Activated naive CD4-positive, alpha-beta T cell treated with anti-CD3 and anti-CD28 coated beads, Interleukin-2, amount 50 U/mL, for 24 hours (primary cell): Measurements from ENCODE around the gene PARD3B.

Experiments used
- H3K27ac Mint-ChIP-seq: one replicate; pipeline ENCODE4 v1.8.0; 2021; ENCODE audit warnings: mild to moderate bottlenecking, mixed read lengths
- H3K27me3 Mint-ChIP-seq: one replicate; pipeline ENCODE4 v1.8.0; 2021; ENCODE audit warnings: mixed read lengths
- H3K36me3 Mint-ChIP-seq: one replicate; pipeline ENCODE4 v1.8.0; 2021; ENCODE audit warnings: mixed read lengths
- H3K4me1 Mint-ChIP-seq: one replicate; pipeline ENCODE4 v1.8.0; 2021; ENCODE audit warnings: mixed read lengths
- H3K4me3 Mint-ChIP-seq: one replicate; pipeline ENCODE4 v1.8.0; 2021; ENCODE audit warnings: mild to moderate bottlenecking, mixed read lengths
- H3K9me3 Mint-ChIP-seq: one replicate; pipeline ENCODE4 v1.8.0; 2021; ENCODE audit warnings: mixed read lengths

The PARD3B gene

DNA sequence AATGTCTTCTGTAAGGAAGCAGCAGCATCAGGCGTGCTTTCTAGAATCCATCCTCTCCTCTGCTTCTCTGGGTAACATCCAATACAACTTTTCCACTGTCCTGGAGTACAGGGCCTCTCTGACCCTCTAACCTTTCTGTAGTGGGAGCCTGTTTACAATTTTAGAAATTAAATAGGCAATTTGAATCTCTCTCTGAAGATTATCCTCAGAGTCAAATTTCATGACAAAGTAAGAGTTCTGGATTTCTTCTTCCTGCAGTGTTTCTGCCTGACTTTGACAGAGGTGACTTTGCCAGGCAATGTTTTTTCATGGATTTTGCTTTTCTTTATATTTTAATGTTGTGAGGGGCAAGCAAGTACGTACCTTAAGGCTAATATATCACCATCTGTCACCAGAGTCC lies 558.4 kb downstream of the PARD3B start:
- Mint-ChIP-seq H3K27me3 (no peaks in the 10 kb centered on the region), H3K9me3 (no peaks in the 10 kb centered on the region), H3K36me3 (no peaks in the 10 kb centered on the region), H3K4me1 (no peaks in the 10 kb centered on the region), H3K4me3 (no peak overlapping the region), H3K27ac (no peak overlapping the region)

DNA sequence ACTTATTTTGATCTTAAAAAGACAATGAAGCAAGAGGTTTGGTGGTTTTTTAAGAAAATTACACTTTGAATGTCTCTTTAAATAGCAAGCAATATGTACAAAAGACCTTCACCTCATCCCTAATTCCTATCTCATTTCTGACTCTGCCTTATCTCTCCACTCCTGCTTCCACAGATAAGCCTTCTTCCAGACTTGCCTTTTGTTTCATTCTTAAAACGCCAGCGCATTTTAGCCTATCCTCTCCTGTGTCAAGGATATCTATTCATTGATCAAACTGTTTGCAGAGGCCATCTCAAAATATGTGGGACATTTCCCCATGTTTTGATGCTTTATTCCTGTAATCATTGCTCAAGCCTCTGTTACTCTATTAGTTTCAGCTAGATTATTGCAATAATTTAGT lies 562.5 kb downstream of the PARD3B start:
- H3K4me1 Mint-ChIP-seq, result peaks cover 4% of the 10 kb centered on the region
- H3K27me3 Mint-ChIP-seq, result no peaks in the 10 kb centered on the region
- no peak overlapping the region for H3K27ac Mint-ChIP-seq
- no peak overlapping the region for H3K4me3 Mint-ChIP-seq
- H3K9me3 Mint-ChIP-seq, result no peaks in the 10 kb centered on the region
- H3K36me3 Mint-ChIP-seq, result peaks cover 1% of the 10 kb centered on the region

DNA sequence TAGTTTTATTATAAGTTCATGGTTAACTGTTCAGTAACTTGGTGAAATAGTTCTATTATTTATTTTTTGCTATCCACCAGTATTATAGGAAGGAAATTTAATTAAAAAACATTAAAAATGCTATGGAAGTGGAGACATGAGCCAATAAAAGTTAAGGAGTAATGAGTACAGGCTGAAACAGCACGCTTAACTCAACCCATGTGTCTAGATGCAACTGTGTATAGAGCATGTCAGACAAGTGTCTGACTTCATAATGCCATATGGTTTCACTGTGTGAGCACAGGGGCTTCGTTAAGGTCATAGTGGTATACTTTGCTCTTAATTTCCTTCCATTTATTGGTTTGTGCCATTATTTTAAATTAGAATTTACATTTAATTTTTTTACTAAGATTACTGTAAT lies 570.2 kb downstream of the PARD3B start:
- no peaks in the 10 kb centered on the region for H3K27me3 Mint-ChIP-seq
- no peak overlapping the region for H3K4me3 Mint-ChIP-seq
- peaks cover 2% of the 10 kb centered on the region for H3K4me1 Mint-ChIP-seq
- peaks cover 5% of the 10 kb centered on the region for H3K9me3 Mint-ChIP-seq
- H3K27ac Mint-ChIP-seq, result no peak overlapping the region
- H3K36me3 Mint-ChIP-seq, result peaks cover 4% of the 10 kb centered on the region

DNA sequence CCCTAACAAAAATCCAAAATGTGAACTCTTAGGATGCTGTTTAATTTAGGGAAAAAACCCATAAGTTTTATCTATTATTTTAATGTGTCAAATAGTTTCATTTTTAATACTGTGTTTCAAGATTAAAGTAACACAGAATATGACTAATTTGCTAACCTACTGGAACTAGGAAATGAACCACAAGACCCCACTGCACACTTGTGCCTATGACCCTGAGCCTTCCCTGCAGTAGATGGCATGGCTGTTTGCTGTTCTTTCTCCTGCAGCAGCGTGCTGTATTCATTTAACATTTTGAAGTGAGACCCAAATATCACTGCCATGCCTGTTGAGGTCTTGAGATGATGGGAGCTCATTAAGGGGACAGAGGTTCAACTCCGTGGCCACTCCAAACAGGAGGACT lies 571.9 kb downstream of the PARD3B start:
- Mint-ChIP-seq H3K27ac (no peak overlapping the region), H3K27me3 (no peaks in the 10 kb centered on the region), H3K9me3 (peaks cover 5% of the 10 kb centered on the region), H3K4me3 (no peak overlapping the region), H3K4me1 (no peaks in the 10 kb centered on the region), H3K36me3 (peaks cover 3% of the 10 kb centered on the region)

DNA sequence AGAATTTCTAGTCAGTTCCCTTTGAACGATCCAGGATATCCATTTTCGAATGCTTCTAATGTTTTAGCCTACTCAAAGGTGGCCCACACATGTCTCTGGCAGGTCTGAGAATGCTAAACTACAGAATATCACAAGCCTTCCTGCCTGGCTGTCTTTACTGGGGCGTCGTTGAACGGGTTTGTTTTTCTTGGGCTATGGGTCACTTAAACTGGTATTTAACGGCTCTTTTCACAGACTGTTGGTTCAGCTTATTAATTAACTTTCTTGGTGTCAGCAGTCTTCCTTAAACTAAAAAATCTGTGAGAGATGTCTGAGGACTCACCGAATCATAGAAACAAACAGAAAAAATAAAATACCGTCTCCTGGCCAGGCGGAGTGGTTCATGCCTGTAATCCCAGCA lies 573.9 kb downstream of the PARD3B start:
- H3K27ac Mint-ChIP-seq, result no peak overlapping the region
- H3K36me3 Mint-ChIP-seq, result no peaks in the 10 kb centered on the region
- no peak overlapping the region for H3K4me3 Mint-ChIP-seq
- H3K9me3 Mint-ChIP-seq, result peaks cover 4% of the 10 kb centered on the region
- H3K27me3 Mint-ChIP-seq, result no peaks in the 10 kb centered on the region
- peaks cover 4% of the 10 kb centered on the region for H3K4me1 Mint-ChIP-seq

DNA sequence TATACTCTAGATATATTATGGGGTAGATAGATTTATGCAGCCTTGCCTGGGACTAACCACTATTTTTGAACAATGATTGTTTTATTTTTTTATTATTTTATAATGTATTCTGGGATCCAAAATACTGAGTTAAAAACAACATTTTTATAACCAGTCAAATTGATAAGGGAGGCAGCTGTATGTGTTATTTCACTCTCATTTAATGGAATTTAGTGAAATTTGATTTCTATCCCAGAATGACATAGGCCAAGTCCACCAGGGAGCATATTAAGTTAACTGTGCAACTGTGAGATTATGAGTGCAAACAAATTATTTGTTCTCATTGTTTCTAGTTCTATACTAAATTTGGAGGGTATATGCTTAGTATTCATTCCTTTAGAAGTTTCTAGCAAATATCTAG lies 583.5 kb downstream of the PARD3B start:
- H3K27me3 Mint-ChIP-seq, result no peaks in the 10 kb centered on the region
- peaks cover 28% of the 10 kb centered on the region for H3K4me1 Mint-ChIP-seq
- H3K27ac Mint-ChIP-seq, result peak overlapping the region; percentile 56
- no peak overlapping the region for H3K4me3 Mint-ChIP-seq
- peaks cover 1% of the 10 kb centered on the region for H3K36me3 Mint-ChIP-seq
- H3K9me3 Mint-ChIP-seq, result peaks cover 4% of the 10 kb centered on the region

DNA sequence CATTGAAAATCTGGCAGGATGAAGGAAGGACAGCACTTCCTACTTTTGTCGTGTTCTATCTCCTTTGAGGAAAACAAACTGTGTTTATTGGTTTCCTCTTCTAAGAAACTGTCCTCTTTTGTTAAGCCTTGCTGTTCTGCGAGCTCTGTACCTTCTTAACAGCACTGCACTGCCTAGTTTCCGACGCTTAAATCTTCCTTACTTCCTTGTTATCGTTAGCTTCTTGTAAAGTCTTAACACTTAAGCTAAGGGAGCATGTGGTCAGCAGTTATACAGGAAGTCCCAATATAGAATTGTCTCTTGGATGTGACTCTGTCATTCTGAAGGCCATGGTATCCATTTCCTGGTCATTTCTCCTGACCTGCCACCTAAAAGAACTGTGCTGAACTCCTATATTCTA lies 584.3 kb downstream of the PARD3B start:
- Mint-ChIP-seq H3K9me3 (peaks cover 4% of the 10 kb centered on the region), H3K27me3 (no peaks in the 10 kb centered on the region), H3K4me1 (peaks cover 28% of the 10 kb centered on the region), H3K4me3 (peak overlapping the region; percentile 8), H3K36me3 (peaks cover 1% of the 10 kb centered on the region), H3K27ac (peak overlapping the region; percentile 56)

DNA sequence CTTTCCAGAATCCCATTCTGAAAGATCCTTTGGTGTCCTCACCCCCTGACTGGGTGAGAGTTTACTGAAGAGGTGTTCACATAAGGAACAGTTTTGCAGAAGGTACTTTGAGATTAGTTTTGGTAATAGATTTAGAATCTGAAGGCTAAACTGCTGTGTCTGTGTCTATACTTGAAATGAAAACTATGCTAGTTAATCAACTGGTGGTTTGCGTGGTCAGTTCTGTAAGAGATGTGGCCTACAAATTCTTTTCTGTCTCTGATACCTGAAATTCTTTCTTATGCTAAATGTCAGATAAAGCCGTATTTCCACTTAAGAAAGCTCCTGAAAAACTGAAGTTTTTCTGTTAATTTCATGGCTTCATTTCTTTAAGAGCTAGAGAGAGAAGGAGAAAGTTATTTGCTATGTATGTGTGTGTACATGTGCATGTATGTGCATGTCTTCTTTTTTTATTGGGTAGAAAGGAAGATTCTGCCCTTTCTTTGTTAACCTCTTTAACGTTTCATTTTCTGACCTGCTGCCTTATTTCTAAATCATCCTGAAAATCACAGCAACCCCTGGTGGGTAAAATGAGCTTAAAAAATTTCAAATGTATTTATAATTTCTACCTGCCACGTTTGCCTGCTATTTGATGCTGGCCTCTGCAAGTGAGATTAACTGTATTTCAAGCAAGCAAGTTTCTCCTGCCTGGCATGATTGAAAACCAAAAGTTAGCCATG lies 585.0 kb downstream of the PARD3B start:
- Mint-ChIP-seq H3K4me1 (peaks cover 28% of the 10 kb centered on the region), H3K27me3 (no peaks in the 10 kb centered on the region), H3K9me3 (peaks cover 3% of the 10 kb centered on the region), H3K36me3 (peaks cover 1% of the 10 kb centered on the region), H3K4me3 (no peak overlapping the region), H3K27ac (peak overlapping the region; percentile 56)

DNA sequence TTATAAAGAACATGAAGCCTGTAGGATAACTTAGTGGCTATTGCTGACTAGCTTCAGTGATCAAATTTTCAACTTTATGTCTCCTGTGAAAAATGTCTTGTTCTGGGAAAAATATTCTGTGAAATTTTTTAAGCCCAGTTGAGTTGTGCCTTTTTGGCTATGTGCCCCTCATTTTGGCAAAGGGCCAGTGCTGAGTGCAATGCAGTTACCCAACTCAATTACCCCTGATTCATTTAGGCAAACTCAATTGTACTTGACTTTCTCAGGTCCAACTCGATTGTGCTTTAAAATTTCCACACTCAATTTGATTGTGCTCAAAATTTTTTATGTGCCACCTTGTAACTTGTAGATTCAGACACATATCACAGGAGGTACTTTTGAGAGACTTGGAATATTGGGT lies 588.3 kb downstream of the PARD3B start:
- Mint-ChIP-seq H3K4me3 (no peak overlapping the region), H3K9me3 (no peaks in the 10 kb centered on the region), H3K27me3 (no peaks in the 10 kb centered on the region), H3K27ac (no peak overlapping the region), H3K4me1 (peaks cover 23% of the 10 kb centered on the region), H3K36me3 (peaks cover 1% of the 10 kb centered on the region)

DNA sequence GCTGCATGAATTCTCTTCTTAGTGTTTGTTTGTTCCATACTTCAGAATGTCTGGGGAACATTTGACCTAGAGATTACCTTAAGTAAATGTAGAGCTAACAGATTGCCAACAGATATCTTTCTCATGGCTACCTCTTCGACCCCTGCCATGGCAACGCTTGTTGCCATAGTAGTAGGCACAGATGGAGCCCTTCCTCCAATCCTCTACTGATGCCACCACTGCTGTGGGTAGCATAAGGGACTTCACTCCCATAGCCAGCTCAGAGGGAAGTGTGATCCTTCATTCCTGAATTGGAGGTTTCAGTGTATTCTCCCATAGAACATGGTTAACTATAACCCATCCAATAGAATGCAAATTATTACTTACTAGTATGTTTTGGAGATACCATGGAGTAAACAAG lies 593.5 kb downstream of the PARD3B start:
- Mint-ChIP-seq H3K36me3 (no peaks in the 10 kb centered on the region), H3K27ac (no peak overlapping the region), H3K27me3 (no peaks in the 10 kb centered on the region), H3K9me3 (no peaks in the 10 kb centered on the region), H3K4me1 (peaks cover 6% of the 10 kb centered on the region), H3K4me3 (no peak overlapping the region)

DNA sequence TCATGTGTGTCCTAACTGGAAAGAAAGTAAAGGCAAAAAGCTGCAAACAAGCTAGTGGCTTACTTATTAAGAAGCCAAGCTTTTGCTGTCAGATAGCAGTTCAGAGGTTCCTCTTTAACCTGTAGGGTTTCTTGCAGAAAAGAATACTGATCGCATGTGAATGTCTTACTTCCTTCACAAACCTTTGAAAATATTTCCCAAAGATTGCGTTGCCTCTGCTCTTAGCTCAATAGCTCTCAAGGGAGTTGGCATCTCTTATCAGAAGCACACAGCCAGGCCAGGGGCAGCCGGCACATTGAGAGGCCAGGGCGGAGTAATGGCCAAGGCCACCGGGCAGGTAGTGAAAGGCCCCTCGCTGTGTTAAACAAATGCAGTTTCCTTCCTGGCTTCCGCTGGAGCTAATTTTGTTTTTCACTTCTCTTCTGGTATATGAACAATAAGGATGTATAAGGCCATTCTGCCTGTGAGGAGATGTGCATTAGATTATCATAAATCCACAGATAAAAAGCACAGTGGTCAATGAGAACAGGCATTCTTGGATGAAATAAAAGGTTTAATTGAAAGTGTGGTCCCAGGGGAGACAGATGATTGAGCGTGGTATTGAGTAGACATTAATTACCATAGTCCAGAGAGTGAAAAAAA lies 594.7 kb downstream of the PARD3B start:
- peaks cover 6% of the 10 kb centered on the region for H3K4me1 Mint-ChIP-seq
- H3K36me3 Mint-ChIP-seq, result no peaks in the 10 kb centered on the region
- H3K4me3 Mint-ChIP-seq, result peak overlapping the region; percentile 34
- H3K27me3 Mint-ChIP-seq, result no peaks in the 10 kb centered on the region
- H3K27ac Mint-ChIP-seq, result peak overlapping the region; percentile 8
- no peaks in the 10 kb centered on the region for H3K9me3 Mint-ChIP-seq

DNA sequence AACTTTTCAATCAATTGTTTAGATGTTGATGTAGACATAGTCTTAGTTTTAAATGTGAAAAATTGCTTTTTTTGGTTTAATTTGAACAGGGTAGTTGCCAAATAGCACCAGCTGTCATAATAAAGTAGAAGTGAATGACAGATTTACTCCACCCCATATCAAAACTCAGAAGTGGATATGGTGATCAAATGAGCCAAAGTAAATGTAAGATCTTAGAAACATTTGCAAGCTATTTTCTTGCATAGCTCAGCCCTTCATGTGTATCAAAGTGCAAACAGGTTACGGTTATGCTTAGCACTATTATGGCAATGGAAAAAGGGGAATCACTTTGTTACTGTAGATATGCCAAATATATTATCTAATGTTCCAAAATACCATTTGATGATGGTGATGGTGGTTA lies 596.1 kb downstream of the PARD3B start:
- H3K4me3 Mint-ChIP-seq, result no peak overlapping the region
- no peaks in the 10 kb centered on the region for H3K27me3 Mint-ChIP-seq
- no peaks in the 10 kb centered on the region for H3K9me3 Mint-ChIP-seq
- no peak overlapping the region for H3K27ac Mint-ChIP-seq
- H3K4me1 Mint-ChIP-seq, result peaks cover 6% of the 10 kb centered on the region
- no peaks in the 10 kb centered on the region for H3K36me3 Mint-ChIP-seq

DNA sequence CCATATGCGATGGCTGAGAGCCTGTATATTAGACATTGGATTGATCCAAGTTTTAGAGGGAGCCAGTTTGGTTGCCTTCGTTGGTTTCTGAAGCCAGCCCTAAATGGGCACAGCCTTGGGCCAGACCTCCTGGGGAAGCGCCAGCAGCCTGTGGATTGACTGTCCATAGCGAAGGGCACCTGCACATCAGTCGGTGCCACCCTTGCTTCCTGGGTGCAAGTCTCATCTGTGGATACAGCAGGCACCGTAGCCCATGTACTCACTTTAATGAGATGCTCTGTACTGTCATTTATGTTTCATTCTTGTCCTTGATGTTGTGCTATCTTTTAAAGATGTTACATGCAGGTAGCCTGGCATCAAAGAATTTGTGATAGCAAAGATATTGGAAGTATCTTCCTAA lies 600.6 kb downstream of the PARD3B start:
- Mint-ChIP-seq H3K9me3 (no peaks in the 10 kb centered on the region), H3K4me3 (no peak overlapping the region), H3K36me3 (no peaks in the 10 kb centered on the region), H3K27ac (no peak overlapping the region), H3K4me1 (no peaks in the 10 kb centered on the region), H3K27me3 (no peaks in the 10 kb centered on the region)

DNA sequence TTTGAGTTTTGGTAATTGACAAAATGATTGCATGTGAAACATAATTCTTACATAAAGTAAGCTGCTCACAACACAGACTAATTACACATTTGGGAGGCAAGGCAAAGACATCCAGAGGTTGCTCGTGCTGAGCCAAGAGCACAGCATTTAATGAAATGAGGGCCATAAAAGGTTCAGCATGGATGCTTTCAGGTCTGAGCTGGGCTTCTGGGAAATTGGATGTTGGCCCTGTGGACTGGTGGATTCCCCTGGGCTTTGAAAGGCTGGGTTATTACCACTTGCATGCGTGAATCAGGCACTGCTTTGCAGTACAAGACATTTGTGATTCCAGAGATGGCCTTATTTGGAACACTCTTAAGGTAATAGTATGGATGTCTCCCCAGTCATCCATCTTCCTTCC lies 603.5 kb downstream of the PARD3B start:
- Mint-ChIP-seq H3K4me1 (no peaks in the 10 kb centered on the region), H3K27me3 (no peaks in the 10 kb centered on the region), H3K4me3 (no peak overlapping the region), H3K36me3 (no peaks in the 10 kb centered on the region), H3K9me3 (no peaks in the 10 kb centered on the region), H3K27ac (no peak overlapping the region)

DNA sequence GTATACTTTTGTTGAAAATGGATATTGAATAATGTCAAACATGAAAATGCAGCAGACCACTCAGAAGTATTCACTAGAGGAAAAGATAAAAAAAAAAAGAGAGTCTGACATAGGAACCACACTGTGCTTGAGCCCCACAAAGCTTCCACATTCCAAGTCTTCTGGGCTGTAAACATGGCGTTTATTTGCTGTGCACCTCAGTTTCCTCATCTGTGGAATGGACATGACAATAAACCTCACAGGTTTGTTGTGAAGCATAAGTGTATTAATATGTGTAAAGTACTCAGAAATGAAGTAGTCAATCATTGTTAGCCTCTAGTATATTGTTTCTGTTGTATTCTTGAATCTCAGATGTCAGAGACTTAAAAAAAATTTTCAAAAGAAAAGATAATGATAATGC lies 611.2 kb downstream of the PARD3B start:
- Mint-ChIP-seq H3K27ac (no peak overlapping the region), H3K9me3 (no peaks in the 10 kb centered on the region), H3K4me1 (no peaks in the 10 kb centered on the region), H3K4me3 (no peak overlapping the region), H3K27me3 (no peaks in the 10 kb centered on the region), H3K36me3 (no peaks in the 10 kb centered on the region)

DNA sequence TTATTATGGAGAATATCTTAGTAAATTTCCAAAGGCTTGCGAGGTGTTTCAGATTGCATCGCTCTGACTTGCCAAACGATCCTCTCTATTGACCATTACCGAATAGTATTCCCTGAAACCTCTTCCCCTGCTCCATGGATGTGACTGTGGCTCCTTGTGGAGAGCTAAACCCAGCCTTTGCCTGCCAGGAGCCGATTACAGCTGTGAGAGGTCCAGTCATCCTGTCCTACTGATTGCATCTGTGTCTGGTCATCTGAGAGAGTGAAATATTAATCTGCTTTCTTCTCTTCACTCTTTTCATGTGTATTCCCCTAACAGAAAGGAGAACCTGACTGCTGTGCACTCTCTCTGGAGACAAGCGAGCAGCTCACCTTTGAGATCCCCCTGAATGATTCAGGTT lies 613.1 kb downstream of the PARD3B start:
- no peaks in the 10 kb centered on the region for H3K9me3 Mint-ChIP-seq
- H3K27ac Mint-ChIP-seq, result no peak overlapping the region
- no peaks in the 10 kb centered on the region for H3K27me3 Mint-ChIP-seq
- no peak overlapping the region for H3K4me3 Mint-ChIP-seq
- H3K36me3 Mint-ChIP-seq, result no peaks in the 10 kb centered on the region
- peaks cover 6% of the 10 kb centered on the region for H3K4me1 Mint-ChIP-seq
